22Rv1 (cell line): Measurements from ENCODE around the gene LRIF1.

Source experiments
- H3K27ac ChIP-seq: fragments of 450-650 bp; 2 replicates; pipeline ENCODE4 v1.5.1; 2017
- CTCF ChIP-seq: fragments of 450-650 bp; IDR thresholded peaks from 2 replicates; pipeline ENCODE4 v1.5.1; 2017; ENCODE audit warnings: mild to moderate bottlenecking
- ZFX ChIP-seq: fragments of 450-650 bp; IDR thresholded peaks from 2 replicates; pipeline ENCODE4 v1.6.1; 2017; ENCODE audit warnings: antibody characterized with exemption, borderline replicate concordance

The LRIF1 gene

GRCh38 chr1:110921953-110922352 is 41.8 kb downstream of the LRIF1 start:
- no peak overlapping the region for H3K27ac ChIP-seq
- TF ChIP-seq ZFX, result no peak
- TF ChIP-seq CTCF, result no peak

- no peak for TF ChIP-seq CTCF
- TF ChIP-seq ZFX, result no peak
- H3K27ac ChIP-seq, result no peak overlapping the region
Measured at GRCh38 chr1:110918016-110918415, 45.7 kb downstream of the LRIF1 start.

- H3K27ac ChIP-seq, result no peak overlapping the region
- TF ChIP-seq CTCF, result no peak
- no peak for TF ChIP-seq ZFX
Measured at GRCh38 chr1:110916669-110917306, 46.9 kb downstream of the LRIF1 start.

- H3K27ac ChIP-seq, result no peak overlapping the region
- TF ChIP-seq CTCF (no peak), ZFX (no peak)
Measured at GRCh38 chr1:110916274-110916668, 47.5 kb downstream of the LRIF1 start.

GRCh38 chr1:110915804-110916203 is 47.9 kb downstream of the LRIF1 start:
- no peak overlapping the region for H3K27ac ChIP-seq
- TF ChIP-seq CTCF, result no peak
- TF ChIP-seq ZFX, result no peak

GRCh38 chr1:110914676-110915075 is 49.0 kb downstream of the LRIF1 start:
- TF ChIP-seq ZFX (no peak), CTCF (no peak)

GRCh38 chr1:110912784-110913183 is 50.9 kb downstream of the LRIF1 start:
- TF ChIP-seq CTCF (no peak), ZFX (no peak)
- H3K27ac ChIP-seq, result no peak overlapping the region

More at GRCh38 chr1:110914676-110915075, 49.0 kb downstream of the LRIF1 start:
- no peak overlapping the region for H3K27ac ChIP-seq
